Measurements from ENCODE around the gene ACTN4. TPM values are rescaled to one million over a fixed set of nuclear protein-coding genes. Genes with fewer than 3 reads are reported as not detected.

ACTN4 gene
- total and polyA plus RNA-seq, 2 of the 4 experiments (the other 2 are of a cell fraction) = 541 to 659 TPM

- no TSS peak for BruUV-seq (replicated peaks)
- POLR2A ChIA-PET (ENCODE audit: unreplicated experiment) = no interaction called here
- Histone ChIP-seq H3K4me3 (ENCODE audit: insufficient read depth, low read depth, low read length) (no peak overlapping the region), H2BK15ac (ENCODE audit: low read depth, low read length) (no peak overlapping the region), H3K4ac (ENCODE audit: low read depth, low read length) (no peak overlapping the region), H2BK20ac (ENCODE audit: low read depth, low read length) (no peak overlapping the region), H2AFZ (replicated peaks; ENCODE audit: low read length, poor library complexity) (peak overlapping the region; percentile 19), H4K5ac (ENCODE audit: low read depth, low read length) (no peak overlapping the region), H3K14ac (replicated peaks; ENCODE audit: low read depth, low read length) (no peak overlapping the region), H2BK120ac (ENCODE audit: low read depth, low read length) (no peak overlapping the region), H2BK5ac (ENCODE audit: low read depth, low read length, poor library complexity, severe bottlenecking) (peak overlapping the region; percentile 16), H3K23ac (ENCODE audit: low read depth, low read length) (no peak overlapping the region), H3K4me1 (ENCODE audit: control insufficient read depth, insufficient read depth, low read length) (peaks cover 13% of the 10 kb centered on the region), H3K9ac (ENCODE audit: low read depth, low read length) (no peak overlapping the region), H4K91ac (ENCODE audit: insufficient read depth, low read depth, low read length) (no peak overlapping the region), H3K56ac (ENCODE audit: extremely low read depth, insufficient read depth, low read length) (no peak overlapping the region), H3K27ac (ENCODE audit: insufficient read depth, low read length) (no peak overlapping the region), H3K18ac (ENCODE audit: low read depth, low read length) (no peak overlapping the region), H4K8ac (ENCODE audit: low read depth in 2 of 2, low read length in 2 of 2) (no peak overlapping the region), H2AK5ac (ENCODE audit: low read depth, low read length) (0 out of 2 replicates have a peak overlapping the region, but pooled peaks have one; percentile 59), H3K4me2 (ENCODE audit: low read depth, low read length) (no peak overlapping the region), H3K9me3 (ENCODE audit: control insufficient read depth, insufficient read depth, low read length) (no peaks in the 10 kb centered on the region), H3K79me1 (ENCODE audit: low read depth in 1 of 2, low read length in 2 of 2) (peaks cover 4 to 15% of the 10 kb centered on the region in 2 experiments; a peak in 2 of 4 replicates), H2AK9ac (replicated peaks; ENCODE audit: low read depth, low read length, poor library complexity) (no peak overlapping the region), H3K9me1 (ENCODE audit: insufficient read depth, low read length) (0 out of 2 replicates have a peak, but pooled peaks cover 3% of the 10 kb centered on the region), H4K20me1 (ENCODE audit: insufficient read depth, low read length) (peaks cover 23% of the 10 kb centered on the region), H3K27me3 (ENCODE audit: control insufficient read depth, insufficient read depth, low read length) (no peaks in the 10 kb centered on the region), H3K36me3 (ENCODE audit: control insufficient read depth, insufficient read depth, low read length) (peaks cover 25% of the 10 kb centered on the region)
- no peak for DNase-seq
- intact Hi-C loops (cut with micrococcal nuclease) (loop anchor here (5.0 kb wide), 1 partner anchor 99 kb away; the partner anchor contains the start of gene ECH1), in situ Hi-C loops (cut with MboI; ENCODE audit: low sequenced_read_pairs) (loop anchor here (25.0 kb wide), 1 partner anchor 179 kb away; the partner anchor contains the start of gene CCER2), dilution Hi-C loops (cut with HindIII; ENCODE audit: low sequenced_read_pairs, unreplicated experiment) (no loop called here)
- WGBS, 2 experiments (ENCODE audit: extremely low coverage in 2 of 2, insufficient read length in 1 of 2) = 100% methylated on average over 1 of the region's 6 CpGs; no CpG with 5 or more reads in 1 of the 2 experiments
- ATAC-seq (ENCODE audit: low read depth) = 0 out of 2 replicates have a peak, but pooled peaks have one; percentile 2
- CTCF ChIA-PET = no interaction called here
- TF ChIP-seq MXI1 (IDR thresholded peaks at IDR 0.05; ENCODE audit: borderline replicate concordance, low read depth, low read length) = no peak
- no peak for TF ChIP-seq RFX5 (IDR thresholded peaks at IDR 0.05; ENCODE audit: low read depth, low read length)
- TF ChIP-seq ELK1 (IDR thresholded peaks at IDR 0.05; ENCODE audit: borderline replicate concordance, low read depth, low read length) = no peak
- no peak for TF ChIP-seq RCOR1 (IDR thresholded peaks at IDR 0.05; ENCODE audit: insufficient replicate concordance, low read length)
- TF ChIP-seq SMC3 (IDR thresholded peaks at IDR 0.05; ENCODE audit: low read depth, low read length) = no peak
- no peak for TF ChIP-seq USF2 (IDR thresholded peaks at IDR 0.05; ENCODE audit: low read depth, low read length)
- no peak for TF ChIP-seq CHD1 (IDR thresholded peaks at IDR 0.05; ENCODE audit: low read depth, low read length)
- TF ChIP-seq POLR2A (IDR thresholded peaks at IDR 0.05; ENCODE audit: low read depth, low read length) = no peak
- no peak for TF ChIP-seq RAD21 (IDR thresholded peaks at IDR 0.05; ENCODE audit: low read length)
- no peak for TF ChIP-seq BHLHE40 (IDR thresholded peaks at IDR 0.05; ENCODE audit: low read depth, low read length)
- TF ChIP-seq MAFK (IDR thresholded peaks at IDR 0.05; ENCODE audit: low read depth, low read length) = no peak
- TF ChIP-seq CEBPB (IDR thresholded peaks at IDR 0.05; ENCODE audit: low read depth, low read length) = no peak
- no peak for TF ChIP-seq MAZ (IDR thresholded peaks at IDR 0.05; ENCODE audit: borderline replicate concordance, low read depth, low read length)
- no peak for TF ChIP-seq NFE2L2 (IDR thresholded peaks at IDR 0.05; ENCODE audit: low read depth, low read length)
- no peak for TF ChIP-seq FOS (IDR thresholded peaks at IDR 0.05; ENCODE audit: low read depth, low read length)
Observed at GRCh38 chr19:38733493-38734175, 86.2 kb downstream of the ACTN4 start.

All from IMR-90 (cell line).